HG03095 (cell line): ENCODE measurements around the gene TRPM2.

Experiments
- ATAC-seq: cut with Tn5 transposase; IDR thresholded peaks from one replicate; pipeline ENCODE4 v1.9.1; 2021; ENCODE audit warnings: moderate library complexity; ENCODE audit not compliant: unreplicated experiment

Gene TRPM2

DNA sequence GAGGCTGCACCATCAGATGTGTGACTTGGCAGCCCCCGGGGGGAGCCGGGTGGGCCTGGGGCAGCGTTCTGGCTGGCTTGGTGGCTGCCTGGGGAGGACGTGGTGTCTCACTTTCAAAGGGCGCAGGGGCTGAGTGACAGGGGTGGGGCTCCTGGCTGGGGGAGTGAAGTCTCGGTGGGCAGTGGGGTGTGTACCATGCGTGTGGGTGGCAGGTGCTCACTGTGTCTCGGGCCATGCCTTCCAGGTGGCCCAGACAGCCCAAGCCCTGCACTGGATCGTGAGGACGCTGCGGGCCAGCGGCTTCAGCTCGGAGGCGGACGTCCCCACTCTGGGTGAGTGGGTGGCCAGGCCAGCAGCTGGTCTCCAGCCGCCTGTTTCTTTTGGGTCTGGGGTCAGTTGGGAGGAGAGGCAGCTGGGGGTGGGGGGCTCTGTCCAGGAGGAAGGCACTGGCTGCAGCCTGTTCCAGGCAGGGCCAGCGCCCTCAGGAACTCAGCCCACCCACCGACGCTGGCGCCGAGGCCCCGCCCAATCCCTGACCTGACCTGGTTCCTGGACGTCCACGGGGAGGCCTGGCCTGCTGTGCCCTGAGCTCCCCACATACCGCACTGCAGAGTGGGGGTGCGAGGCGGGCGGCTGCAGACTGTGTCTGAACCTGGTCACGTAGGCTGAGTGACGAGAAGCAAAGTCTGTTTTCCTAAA, 71.3 kb downstream of the TRPM2 start:
- ATAC-seq = no peak

DNA sequence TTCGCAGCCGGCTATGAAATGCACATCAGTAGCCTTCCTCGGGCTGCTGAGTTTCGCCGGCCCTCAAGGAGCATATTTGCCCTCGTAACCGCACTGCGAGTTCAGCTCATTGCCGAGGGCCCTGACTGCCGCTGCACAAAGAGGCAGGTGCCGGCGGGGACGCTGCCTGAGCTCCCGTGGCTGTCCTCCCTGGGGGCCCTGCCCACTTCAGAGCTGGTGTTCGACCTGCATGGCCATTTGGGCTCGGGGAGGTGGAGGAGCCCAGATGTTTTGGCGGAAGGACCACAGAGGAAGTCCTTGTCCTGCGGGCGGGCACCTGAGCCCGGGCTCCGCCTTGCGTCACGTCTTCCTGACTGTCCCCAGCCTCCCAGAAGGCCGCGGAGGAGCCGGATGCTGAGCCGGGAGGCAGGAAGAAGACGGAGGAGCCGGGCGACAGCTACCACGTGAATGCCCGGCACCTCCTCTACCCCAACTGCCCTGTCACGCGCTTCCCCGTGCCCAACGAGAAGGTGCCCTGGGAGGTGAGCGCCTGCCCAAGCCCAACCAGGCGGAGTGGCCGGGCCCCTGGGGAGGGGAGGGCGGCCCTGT, 72.0 kb downstream of the TRPM2 start:
- no peak for ATAC-seq

DNA sequence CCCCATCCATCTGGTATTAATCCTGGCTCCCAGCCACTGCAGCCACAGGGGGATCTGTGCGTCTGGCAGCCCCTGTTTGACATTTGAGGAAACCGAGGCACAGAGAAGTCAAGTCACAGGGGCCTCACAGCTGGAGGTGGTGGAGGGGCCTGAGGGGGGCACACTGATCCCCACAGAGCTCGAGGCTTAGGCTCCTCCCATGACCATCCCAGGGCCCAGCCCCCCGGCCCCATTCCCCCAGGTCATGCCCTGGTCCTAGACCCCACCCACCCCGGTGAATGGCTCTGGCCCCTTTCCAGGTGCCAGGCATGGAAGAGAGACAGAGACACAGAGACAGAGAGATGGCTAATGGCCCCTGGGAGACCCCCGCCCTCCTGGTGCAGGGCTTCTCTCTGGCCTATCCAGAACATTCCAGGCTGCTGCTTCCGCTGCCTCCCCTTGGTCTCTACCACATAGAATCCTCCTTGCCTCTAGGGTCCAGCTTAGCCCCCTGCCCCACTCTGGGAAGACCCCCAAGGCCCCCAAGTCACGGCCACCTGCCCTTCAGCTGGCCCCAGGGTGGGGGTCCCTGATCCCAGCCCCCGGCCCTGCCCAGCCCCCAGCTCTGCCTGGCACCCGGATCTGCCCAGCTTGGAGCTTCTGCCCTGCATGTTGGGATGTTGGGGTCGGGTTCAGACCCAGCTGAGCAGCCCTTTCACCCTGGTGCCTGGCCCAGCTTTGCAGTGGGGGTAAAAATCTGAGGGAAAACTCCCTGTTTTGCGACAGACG, 72.7 kb downstream of the TRPM2 start:
- no peak for ATAC-seq

DNA sequence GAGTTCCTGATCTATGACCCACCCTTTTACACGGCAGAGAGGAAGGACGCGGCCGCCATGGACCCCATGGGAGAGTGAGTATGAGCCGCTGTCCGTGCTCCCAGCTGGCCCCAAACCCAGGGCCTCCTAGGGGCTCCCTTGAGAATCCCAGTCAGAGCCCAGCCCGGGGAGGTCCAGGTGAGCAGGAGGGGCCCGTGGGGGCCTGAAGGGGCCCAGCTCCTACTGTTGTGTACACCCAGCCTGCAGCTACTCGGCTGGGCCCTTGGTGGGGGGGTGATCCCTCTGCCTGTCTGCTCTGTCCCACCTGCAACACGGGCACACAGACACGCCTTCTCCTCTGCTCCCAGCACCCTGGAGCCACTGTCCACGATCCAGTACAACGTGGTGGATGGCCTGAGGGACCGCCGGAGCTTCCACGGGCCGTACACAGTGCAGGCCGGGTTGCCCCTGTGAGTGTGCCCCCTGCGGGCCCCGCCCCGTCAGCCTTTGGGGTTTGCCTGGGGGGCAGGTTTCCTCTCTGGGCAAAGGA, 73.3 kb downstream of the TRPM2 start:
- ATAC-seq = no peak

DNA sequence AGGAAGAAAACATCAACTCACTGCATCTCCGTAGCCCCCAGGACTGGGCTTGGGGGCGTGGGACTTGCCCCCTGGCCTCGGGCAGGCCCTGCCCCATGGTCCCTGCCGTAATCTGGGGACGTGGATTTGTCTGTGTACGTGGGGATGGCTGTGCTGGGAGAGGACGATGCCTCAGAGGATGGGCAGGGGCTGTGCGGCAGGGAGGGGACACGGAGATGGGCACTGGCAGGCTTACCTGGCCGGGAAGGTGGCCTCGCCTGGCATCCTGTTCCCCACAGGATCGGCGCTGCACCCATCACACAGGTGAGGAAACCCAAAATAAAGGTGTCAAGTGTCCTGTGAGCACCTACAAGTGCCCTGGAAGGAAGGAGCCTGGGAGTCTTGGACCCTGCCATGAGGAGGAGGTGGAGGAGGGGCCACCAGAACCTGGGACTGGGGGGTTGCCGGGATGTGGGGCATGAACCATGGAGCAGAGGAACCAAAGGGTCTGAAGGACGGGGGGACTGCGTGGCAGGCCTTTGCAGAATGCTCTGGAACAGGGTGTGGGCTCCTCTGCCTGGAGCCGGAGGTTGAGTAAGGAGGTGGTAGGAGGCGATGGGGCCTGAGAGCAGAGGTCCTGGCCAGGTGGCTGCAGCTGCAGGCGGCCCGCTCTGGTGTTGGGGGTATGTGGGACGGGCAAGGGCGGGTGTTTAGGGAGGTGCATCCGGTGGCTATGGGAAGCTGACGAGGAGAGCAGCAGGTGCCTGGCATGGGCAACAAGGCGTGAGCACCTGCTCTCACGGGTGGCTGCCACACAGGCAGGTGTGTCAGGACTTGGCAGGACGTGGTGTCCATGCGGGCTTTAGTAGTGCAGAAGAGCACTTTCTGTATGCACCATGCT, 74.1 kb downstream of the TRPM2 start:
- no peak for ATAC-seq

DNA sequence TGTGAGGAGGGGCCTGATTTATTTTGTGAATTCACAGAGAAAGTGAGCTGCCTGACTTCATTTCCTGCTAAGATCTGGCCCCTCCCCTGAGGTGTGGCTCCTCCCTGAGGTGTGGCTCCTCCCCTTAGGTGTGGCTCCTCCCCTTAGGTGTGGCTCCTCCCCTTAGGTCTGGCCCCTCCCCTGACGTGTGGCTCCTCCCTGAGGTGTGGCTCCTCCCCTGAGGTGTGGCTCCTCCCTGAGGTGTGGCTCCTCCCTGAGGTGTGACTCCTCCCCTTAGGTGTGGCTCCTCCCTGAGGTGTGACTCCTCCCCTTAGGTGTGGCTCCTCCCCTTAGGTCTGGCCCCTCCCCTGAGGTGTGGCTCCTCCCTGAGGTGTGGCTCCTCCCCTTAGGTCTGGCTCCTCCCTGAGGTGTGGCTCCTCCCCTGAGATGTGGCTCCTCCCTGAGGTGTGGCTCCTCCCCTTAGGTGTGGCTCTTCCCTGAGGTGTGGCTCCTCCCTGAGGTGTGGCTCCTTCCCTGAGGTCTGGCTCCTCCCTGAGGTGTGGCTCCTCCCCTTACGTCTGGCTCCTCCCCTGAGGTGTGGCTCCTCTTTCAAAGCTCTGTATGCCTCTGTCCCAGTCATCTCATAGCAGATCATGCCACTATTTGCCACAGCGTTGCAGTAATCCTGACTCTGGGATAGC, 75.0 kb downstream of the TRPM2 start:
- no peak for ATAC-seq

DNA sequence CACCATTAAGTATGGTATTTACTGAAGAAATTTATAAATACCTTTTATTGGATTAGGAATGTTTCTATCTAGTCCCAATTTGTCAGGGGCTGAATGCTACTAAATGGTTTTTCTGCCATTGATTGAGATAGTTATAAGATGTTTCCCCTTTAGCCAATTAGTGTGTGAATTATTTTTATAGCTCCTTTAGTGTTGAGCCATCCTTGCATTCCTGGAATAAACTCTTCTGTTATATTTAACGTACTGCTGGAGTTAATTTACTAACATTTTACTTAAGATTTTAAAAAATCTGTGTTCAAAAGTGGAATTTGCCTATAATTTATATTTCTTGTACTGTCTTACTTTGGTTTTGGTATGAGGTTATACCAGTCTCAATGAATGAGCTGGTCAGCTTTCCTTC, 76.5 kb downstream of the TRPM2 start:
- no peak for ATAC-seq

DNA sequence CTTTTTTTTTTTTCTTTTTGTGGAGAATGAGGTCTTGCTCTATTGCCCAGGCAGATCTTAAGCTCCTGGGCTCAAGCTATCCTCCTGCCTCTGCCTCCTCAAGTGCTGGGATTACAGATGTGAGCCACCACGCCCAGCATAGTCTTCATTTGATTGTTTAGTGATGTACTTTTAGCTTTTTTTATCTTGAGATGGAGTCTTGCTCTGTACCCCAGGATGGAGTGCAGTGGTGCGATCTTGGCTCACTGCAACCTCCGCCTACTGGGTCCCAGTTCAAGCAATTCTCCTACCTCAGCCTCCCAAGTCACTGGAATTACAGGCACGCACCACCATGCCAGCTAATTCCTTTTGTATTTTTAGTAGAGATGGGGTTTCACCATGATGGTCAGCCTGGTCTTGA, 77.9 kb downstream of the TRPM2 start:
- no peak for ATAC-seq

DNA sequence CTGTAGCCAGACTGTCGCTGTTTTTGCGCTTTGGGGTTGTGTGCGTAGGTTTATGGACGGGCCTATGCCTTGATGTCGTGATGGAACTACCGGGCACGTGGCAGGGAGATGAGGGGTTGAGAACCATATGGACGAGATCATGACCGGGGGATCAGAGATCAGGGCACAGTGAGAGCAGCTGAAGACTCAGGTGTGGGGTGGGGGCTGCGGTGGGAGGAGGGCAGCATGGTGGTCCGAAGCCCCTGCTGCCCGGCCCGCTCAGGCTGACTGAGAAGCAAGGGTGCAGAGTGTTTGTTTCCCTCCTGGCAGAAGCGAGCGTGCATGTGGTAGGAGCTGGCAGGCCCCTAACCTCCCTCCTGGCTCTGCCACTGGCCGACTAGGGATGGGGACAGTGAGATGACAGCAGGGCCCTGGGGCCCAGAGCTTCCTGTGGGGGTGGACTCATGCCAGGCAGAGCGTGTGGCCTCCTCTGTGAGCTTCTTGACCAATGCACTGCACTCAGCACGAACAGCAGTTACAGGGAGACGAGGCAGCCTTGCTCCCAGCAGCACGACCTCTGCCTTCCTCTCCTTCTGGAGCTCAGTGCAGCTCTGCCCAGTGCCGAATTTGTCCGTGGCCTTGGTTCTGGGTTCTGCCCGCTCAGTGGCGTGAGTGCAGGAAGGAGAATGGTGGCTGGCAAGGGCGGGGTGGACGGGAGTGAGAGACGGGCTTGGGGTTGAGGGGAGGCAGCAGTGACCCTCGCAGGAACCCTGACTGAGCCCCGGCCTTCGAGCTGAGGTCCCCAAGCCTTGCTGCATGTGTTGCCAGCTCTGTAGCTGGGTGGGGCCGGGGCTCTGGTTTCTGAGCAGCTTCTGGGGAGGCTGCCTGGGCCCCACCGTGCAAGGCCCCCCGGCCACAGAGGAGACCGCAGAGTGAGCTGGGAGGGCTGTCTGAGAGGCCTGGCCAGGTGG, 79.7 kb downstream of the TRPM2 start:
- no peak for ATAC-seq

DNA sequence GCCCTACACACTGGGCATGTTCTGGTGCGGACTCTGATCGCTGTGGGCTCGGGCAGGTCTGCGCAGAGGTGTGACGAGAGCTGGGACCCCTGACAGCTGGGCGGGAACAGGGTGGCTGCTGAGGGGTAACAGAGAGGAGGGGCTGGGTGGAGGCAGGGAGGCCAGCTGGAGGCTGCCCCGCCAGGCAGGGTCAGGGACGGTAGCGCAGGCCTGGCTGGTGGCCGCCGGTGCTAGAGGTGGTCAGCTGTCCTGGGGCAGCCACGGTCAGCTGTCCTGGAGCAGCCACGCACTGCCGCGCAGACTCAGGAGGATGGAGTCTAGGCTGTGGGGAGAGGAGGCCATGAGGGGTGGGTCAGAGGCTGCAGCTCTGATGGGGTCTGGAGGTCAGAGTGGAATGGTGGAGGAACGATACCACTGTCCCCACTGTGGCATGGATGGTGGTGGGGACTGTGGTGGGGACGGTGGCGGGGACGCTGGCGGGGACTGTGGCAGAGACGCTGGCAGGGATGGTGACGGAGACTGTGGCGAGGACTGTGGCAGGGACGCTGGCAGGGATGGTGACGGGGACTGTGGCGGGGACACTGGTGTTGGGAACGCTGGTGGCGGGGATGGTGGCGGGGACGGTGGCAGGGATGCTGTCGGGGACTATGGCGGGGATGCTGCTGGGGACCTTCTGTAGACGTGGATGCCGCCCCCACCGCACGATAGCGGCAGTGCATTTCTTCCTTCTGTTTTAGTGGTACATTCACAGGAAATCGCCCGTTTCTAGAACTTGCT, 80.6 kb downstream of the TRPM2 start:
- no peak for ATAC-seq

DNA sequence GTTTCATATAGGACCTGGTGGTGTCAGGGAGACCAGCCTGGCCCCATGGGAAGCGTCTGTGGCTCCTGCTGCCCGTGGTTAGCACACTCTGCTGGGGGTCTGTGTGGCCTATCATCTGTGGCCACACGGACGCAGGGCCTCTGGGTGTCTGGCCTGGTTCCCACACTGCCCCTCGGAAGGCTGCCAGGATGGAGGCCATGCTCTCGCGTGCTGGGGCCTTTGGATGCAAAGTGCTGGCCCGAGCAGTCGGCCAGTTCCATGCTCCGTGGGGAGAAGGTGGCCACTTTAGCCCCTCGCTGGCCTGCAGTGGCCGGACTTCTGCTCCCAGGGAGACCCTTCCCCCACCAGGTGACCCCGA, 81.1 kb downstream of the TRPM2 start:
- no peak for ATAC-seq

DNA sequence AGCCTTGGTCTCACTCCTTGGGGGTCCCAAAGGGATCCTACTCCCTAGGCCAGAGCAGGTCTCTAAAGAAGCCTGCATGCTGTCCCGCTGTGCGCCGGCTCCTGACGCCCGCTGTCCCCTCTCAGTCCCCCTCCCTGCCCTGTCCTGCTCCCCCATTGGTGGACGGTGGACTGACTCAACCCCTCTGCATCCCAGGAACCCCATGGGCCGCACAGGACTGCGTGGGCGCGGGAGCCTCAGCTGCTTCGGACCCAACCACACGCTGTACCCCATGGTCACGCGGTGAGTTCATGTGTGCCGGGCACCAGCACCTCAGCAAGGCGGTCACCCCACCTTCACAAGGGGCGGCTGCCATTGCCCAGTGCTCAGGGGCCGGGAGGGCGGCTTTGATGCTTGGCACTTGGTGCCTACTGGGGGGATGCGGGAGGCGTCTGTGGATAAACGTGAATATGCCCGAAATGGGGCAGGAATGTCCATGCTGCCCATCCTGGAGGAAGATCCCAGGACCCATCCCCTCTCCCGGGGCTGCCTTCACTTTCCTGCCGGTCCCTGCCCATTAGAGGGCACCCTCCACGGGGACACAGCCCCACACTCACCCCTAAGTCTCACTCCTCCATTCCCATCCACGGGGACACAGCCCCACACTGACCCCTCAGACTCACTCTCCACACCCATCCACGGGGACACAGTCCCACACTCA, 81.7 kb downstream of the TRPM2 start:
- ATAC-seq = no peak

DNA sequence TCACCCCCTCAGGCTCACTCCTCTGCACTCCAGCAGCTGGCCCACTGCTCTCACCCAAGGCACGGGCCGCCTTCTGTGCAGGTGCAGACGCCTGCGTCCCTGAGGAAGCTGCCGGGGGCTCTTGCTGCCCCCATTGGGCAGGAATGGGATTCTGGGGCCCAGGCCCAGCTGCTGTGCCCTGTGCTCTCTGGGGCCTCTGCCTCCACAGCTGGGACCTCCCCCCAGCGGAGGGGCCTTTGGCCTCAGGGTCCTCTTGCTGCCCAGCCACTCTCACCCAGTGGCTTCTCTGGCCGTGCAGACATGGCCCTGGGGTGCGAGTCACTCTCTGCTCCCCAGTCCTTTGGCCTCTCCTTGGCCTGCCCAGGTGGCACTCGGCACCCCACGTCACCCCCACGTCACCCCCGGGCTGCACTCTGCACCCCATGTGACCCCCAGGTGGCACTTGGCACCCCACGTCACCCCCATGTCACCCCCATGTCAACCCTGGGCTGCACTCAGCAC, 82.7 kb downstream of the TRPM2 start:
- no peak for ATAC-seq

DNA sequence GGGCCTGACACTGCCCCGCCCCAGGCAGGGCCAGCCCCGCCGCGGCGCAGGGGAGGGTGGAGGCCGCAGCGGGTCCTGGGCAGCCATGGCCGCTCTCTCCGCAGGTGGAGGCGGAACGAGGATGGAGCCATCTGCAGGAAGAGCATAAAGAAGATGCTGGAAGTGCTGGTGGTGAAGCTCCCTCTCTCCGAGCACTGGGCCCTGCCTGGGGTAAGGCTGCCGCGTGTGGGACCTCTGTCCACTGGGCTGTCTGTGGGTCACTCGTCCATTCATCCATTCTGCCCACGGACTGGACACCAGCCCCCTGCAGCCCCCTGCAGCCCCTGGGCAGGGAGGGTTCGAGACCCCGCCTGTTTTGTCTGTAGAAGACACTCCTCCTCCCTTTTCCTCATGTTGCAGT, 83.5 kb downstream of the TRPM2 start:
- ATAC-seq = no peak

DNA sequence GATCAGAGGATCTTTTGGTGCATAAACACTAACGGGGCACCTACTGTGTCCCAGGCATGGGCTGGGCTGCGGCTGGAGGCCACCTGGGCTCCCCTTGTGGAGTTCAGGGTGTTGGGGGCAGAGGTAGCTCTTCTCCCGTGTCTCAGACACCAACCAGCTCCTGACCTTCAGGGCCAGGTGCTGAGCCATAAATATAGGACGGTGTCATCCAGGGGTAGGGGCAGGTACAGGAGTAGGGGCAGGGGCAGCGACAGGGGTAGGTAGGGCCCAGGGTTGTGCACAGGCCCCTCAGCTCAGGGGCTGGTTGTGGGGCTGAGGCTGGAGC, 83.9 kb downstream of the TRPM2 start:
- no peak for ATAC-seq

DNA sequence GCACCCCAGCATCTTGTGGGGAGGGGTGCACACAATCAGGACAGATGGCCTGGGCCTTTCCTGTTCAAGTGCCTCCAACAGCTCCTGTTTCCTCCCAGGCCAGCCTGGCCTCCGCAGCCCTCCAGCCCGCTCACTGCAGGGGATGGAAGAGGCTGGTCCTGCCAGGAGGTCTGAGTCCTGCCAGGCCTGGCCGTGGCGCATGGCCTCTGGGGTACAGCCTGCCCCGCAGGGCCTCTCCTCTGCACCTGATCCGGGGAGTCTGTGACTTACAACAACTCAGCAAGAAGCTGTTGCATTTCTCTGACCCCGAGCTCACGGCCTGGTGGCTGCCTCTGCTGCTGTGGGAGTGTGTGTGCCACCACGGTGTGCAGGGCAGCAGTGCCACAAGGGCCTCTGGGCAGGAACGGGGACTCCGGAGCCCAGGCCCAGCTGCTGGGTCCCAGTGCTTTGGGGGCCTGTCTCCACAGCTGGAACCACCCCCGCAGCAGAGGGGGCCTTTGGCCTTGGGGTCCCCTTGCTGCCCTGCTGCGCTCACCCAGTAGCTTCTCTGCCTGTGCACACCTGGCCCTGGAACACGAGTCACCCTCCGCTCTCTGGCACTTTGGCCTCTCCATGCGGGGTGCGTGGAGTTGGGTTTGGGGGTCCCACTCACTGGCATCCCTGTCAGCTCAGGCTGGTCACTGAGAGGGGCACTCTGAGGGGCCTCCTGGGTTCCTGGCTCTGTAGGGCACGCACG, 84.4 kb downstream of the TRPM2 start:
- no peak for ATAC-seq

DNA sequence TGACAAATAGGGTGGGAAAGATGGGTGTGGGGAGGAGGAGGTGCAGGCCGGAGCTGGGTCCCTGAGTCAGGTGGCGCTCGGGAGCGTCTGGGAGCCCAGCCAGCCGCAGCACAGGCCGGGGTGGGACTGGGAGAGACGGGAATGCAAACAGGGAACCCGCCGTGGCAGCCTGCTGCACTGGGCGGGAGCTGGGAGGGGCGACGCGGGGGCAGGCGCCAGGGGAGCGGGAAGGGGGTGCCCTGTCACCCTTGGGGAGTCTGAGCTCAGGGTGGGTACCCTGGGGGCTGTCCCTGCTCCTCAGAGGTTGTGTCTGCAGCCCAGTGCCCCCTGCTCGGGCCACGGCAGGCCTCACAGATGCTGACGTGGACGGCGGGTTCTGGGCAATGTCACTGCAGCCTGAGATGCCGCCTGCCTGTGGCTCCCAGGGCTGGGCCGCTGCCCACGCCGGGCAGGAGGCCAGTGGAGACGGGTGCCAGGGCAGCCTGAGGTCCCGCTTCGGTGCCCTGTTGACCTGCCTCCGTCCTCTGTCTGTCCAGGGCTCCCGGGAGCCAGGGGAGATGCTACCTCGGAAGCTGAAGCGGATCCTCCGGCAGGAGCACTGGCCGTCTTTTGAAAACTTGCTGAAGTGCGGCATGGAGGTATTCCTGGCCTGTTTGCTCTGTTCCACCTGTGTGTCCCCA, 85.2 kb downstream of the TRPM2 start:
- ATAC-seq = no peak
